Occipital lobe (tissue), 2 donors: ENCODE measurements around the gene NPW. TPM values are rescaled to one million over a fixed set of nuclear protein-coding genes. Genes with fewer than 3 reads are reported as not detected.
"Not testable (repeated sequence)": the region's sequence is repeated elsewhere in the genome, so short reads cannot be mapped to it uniquely, and the experiment has no call there.

ENCODE experiments used
- DNase-seq: peaks from one replicate; lab custom pipeline; 2025; lab: John Stamatoyannopoulos, UW
- total RNA-seq: library from RNA; depleted of rRNA; stranded (reverse); fragments of >200 nt; gene quantifications from one replicate; pipeline ENCODE4 v1.2.3, GENCODE V29; 2014

NPW gene
- total RNA-seq, 1 donor from 2014 or later: not detected

DNA sequence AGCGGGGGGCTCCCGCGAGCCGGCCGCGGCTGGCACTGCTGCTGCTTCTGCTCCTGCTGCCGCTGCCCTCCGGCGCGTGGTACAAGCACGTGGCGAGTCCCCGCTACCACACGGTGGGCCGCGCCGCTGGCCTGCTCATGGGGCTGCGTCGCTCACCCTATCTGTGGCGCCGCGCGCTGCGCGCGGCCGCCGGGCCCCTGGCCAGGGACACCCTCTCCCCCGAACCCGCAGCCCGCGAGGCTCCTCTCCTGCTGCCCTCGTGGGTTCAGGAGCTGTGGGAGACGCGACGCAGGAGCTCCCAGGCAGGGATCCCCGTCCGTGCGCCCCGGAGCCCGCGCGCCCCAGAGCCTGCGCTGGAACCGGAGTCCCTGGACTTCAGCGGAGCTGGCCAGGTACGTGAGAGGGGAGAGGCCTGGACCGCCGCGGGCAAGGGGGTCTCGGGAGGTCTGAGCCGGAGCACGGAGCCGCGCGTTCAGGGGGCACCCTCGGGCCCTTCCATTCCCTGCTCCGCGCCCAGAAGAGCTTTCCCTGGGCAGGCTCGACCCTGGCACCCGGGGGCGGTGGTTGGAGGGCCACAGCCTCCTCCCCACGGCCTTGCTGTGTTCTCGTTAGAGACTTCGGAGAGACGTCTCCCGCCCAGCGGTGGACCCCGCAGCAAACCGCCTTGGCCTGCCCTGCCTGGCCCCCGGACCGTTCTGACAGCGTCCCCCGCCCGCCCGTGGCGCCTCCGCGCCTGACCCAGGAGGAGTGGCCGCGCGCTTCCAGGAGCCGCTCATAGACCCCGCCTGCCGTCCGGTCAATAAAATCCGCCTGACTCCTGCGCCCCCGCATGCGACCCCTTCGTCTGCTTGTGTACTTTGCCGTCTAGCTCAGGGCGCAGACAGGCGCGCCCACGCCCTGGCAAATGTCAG is 591 bp downstream of the NPW start:
- DNase-seq: no peak

GRCh38 chr16:2022723-2023091 is 3.1 kb downstream of the NPW start:
- no peak for DNase-seq

- DNase-seq: peak; percentile 87
These were observed 3.8 kb downstream of the NPW start for GRCh38 chr16:2023092-2024031.

DNA sequence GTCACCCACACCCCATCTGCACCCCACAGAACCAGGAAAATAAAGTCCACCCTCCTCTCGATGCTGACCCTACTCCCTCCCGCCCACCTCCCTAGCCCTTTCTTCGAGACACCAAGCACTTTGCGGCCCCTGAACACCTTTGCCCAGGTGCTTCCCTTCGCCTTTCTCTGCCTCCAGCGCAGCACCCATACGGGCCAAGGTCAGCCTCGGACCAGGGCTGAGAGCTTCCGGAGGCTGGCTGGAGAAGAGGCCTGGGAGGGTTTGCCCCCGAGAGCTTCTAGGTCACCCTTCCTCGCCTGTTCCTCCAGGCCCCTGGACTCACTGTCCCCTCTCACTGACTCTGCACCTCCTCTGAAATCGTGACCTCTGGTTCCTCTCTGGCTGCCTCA is 4.4 kb downstream of the NPW start:
- no peak for DNase-seq

DNA sequence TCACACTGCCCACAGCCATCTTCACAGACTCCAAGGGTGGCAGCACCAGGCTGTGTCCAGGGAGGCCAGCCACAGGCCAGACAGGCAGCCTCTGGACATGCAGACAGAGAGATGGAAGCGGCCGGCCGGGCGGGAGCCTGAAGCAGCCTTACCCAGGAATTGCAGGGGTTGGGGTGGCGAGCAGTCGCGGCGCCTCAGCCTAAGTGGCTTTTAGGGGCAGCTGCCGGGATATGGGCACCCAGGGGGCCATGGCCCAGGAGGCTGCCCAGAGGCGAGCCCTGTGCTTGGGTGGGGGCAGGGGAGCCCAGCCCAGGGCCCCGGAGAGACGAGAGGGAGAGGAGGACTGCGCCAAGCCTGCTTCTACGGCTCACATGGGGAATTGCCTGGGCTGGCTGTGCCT is 5.7 kb downstream of the NPW start:
- DNase-seq: no peak

GRCh38 chr16:2025878-2026460 is 6.4 kb downstream of the NPW start:
- no peak for DNase-seq

DNA sequence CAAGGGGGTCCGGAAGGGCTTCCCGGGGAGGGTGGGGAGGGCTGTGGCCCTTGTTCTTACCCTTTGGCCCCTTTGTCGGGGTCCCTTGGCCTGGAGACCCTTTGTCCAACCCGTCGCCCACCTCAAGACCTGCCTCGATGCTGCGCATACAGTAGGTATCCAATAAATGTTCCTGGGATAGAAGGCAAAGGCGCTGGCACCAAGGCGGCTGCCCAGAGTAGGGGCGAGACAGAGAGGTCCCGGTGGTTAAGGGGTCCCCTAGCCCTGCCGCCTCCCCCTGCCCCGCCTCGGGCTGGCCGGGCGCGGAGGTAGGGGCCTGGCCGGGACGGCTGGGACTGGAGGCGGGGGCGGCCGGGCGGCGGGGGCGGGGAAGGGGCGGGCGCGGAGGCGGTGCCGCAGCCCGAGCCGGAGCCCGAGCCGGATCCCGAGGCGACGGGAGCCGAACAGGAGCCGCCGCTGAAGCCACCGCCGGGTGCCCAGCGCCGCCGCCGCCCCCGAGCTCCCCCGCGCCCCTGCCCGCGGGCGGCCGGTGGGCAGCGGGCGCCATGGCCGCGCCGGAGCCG is 7.0 kb downstream of the NPW start, which contains the start of gene NHERF2:
TSS of gene NHERF2 (plus strand) at position 442 of the 563 bp plus-strand sequence. CDS start at position 546, 104 bp downstream.
- no peak for DNase-seq

GRCh38 chr16:2027024-2028010 is 7.7 kb downstream of the NPW start:
- DNase-seq: no peak

DNA sequence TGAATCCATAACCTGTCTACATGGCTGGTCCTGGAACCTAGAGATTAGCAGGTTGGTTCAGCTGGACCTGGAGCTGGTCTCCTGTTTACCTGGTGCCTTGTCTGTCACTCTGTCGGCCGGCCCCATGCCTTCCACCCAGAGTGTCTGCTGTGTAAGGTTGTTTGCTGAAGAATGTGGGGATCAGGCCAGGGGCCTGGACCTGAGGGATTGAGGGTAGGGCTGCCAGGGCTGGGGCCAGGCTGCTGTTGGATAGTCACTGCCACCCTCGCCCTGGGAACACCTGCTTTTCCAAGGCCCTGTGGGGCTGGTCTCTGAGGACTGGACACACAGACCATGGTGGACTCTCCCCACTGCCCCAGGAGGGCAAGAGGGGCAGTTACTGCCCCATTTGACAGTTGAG is 8.6 kb downstream of the NPW start:
- no peak for DNase-seq

DNA sequence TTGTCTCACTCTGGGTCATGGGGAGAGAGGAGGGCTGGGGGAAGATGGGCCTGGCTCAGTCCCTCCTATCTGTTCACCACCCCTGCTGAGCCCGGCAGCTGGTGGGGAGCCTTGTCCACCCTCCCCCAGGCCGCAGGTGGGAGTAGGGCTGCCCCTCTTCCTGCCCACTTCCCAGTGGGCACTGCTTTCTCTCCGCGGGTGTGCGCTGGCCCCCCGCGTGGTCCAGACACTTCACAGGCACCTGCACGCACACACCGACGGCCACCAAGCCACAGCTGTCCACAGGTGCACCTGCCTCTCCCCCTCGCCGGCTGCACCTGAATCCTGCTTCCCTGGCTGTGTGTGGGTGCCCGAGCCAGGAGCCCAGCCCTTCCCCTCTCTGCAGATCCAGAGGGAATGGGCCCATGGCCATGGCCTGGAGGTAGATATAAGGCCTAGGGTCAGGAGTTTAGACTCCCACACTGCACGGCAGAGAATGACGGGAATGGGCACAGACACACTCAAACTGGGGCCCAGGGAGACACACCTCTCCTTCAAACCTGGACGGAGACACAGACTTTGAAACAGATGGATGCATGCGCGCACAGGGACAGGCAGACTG is 9.1 kb downstream of the NPW start:
- no peak for DNase-seq

GRCh38 chr16:2029350-2029749 is 9.8 kb downstream of the NPW start:
- no peak for DNase-seq

GRCh38 chr16:2030036-2030435 is 10.5 kb downstream of the NPW start:
- no peak for DNase-seq

GRCh38 chr16:2031081-2031577 is 11.5 kb downstream of the NPW start:
- no peak for DNase-seq

- DNase-seq: peak; percentile 43
These were observed 12.9 kb downstream of the NPW start for GRCh38 chr16:2032285-2033056.

DNA sequence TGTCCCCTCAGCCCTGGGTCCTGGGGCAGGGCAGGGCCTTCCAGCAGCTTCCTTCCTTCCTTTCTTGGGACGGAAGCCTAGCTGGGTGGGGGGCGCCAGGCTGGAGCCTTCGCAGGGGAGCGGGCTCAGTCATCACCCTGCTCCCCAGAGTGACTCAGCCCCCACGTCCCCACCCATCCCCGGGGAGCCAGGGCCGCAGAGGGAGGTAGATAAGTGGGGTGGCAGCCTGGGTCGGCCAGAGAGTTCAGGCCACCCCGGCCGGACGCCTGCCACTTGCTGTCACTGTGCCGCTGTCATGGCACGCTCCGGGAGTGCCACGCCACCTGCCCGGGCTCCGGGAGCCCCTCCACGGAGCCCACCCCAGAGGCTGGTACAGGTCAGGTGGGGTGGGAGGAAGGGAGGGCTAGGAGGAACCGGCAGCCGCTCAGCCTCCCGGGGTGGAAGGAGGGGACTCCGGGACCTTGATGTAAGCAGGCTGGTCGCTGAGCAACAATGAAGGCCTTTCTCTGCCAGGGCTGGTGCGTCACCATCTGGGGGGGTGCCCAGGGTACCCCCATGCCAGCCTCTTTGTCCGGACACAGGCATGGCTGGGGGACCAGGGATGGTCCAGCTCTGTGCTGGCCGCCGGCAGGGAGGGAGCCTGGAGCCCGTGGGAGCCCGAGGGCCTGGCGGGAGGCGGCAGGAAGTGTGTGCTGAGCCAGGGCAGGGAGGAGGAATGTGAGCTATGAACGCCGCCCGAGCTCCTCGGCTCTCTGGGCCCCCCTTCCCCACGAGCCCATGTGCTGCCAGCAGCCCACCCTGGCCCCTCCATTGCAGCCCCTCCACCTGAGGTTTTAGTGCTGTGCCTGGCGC is 13.7 kb downstream of the NPW start:
- peak; percentile 76 for DNase-seq

- DNase-seq: not testable (repeated sequence)
These were observed 14.5 kb downstream of the NPW start for GRCh38 chr16:2033909-2034695.
